MCF 10A (cell line): ENCODE measurements around the gene TMEM135. TPM values are rescaled to one million over a fixed set of nuclear protein-coding genes. Genes with fewer than 3 reads are reported as not detected.
"Not testable (repeated sequence)": the region's sequence is repeated elsewhere in the genome, so short reads cannot be mapped to it uniquely, and the experiment has no call there.

Experiments
- BruUV-seq: library from RNA; stranded (reverse); fragments of 400-500 nt; replicated peaks from 2 replicates; lab custom pipeline; 2021; lab: Mats Ljungman, UMichigan
- CTCF ChIA-PET: fragments of 300-600 bp; sonication (Branson Sonifier 250); formaldehyde crosslinking; extraction: SDS; loops from one replicate; lab custom pipeline; 2021; ENCODE audit warnings: antibody characterized with exemption, inconsistent platforms; lab: Yijun Ruan, JAX
- POLR2A ChIA-PET: fragments of 300-600, 350-650 bp; sonication (Branson Sonifier 250); formaldehyde crosslinking; extraction: SDS; loops from one replicate; lab custom pipeline; 2020; ENCODE audit warnings: antibody characterized with exemption, inconsistent platforms; lab: Yijun Ruan, JAX
- DNase-seq: peaks from one replicate; pipeline ENCODE4 v3.0.0-alpha.2; 2018; ENCODE audit not compliant: unreplicated experiment
- H3K27ac Mint-ChIP-seq: one replicate; pipeline ENCODE4 v1.8.0; 2022; ENCODE audit warnings: mild to moderate bottlenecking, low read depth, mixed read lengths; ENCODE audit not compliant: unreplicated experiment
- H3K27me3 Mint-ChIP-seq: one replicate; pipeline ENCODE4 v1.8.0; 2022; ENCODE audit warnings: mixed read lengths; ENCODE audit not compliant: insufficient read depth, unreplicated experiment
- H3K36me3 Mint-ChIP-seq: one replicate; pipeline ENCODE4 v1.8.0; 2022; ENCODE audit warnings: mild to moderate bottlenecking, moderate library complexity, mixed read lengths; ENCODE audit not compliant: insufficient read depth, unreplicated experiment
- H3K4me1 Mint-ChIP-seq: one replicate; pipeline ENCODE4 v1.8.0; 2022; ENCODE audit warnings: mixed read lengths; ENCODE audit not compliant: insufficient read depth, unreplicated experiment
- H3K4me3 Mint-ChIP-seq: one replicate; pipeline ENCODE4 v1.8.0; 2022; ENCODE audit warnings: mild to moderate bottlenecking, moderate library complexity, mixed read lengths; ENCODE audit not compliant: unreplicated experiment
- H3K9me3 Mint-ChIP-seq: one replicate; pipeline ENCODE4 v1.8.0; 2022; ENCODE audit warnings: mixed read lengths; ENCODE audit not compliant: unreplicated experiment
- CTCF ChIP-seq: fragments of 200-600 bp; IDR thresholded peaks from one replicate; pipeline ENCODE4 v1.8.0; 2022; ENCODE audit warnings: antibody characterized with exemption, mild to moderate bottlenecking; ENCODE audit not compliant: unreplicated experiment
- intact Hi-C: fragments of 100-400 bp; cut with micrococcal nuclease; formaldehyde crosslinking; loops from 2 replicates; pipeline ENCODE4 v1.14.1; 2022
- total RNA-seq: library from RNA; stranded (reverse); gene quantifications from 2 replicates; pipeline ENCODE4 v1.2.3, GENCODE V29; 2022

Gene TMEM135
- total RNA-seq, 1 experiment from 2014 or later, result 10.7 TPM

GRCh38 chr11:87187930-87188329 is 150.2 kb downstream of the TMEM135 start:
- Mint-ChIP-seq H3K36me3 (no peaks in the 10 kb centered on the region), H3K27me3 (no peaks in the 10 kb centered on the region), H3K9me3 (no peaks in the 10 kb centered on the region), H3K4me3 (no peak overlapping the region), H3K27ac (no peak overlapping the region), H3K4me1 (no peaks in the 10 kb centered on the region)
- ChIA-PET CTCF (no interaction called here), POLR2A (no interaction called here)
- no peak for DNase-seq
- no TSS peak for BruUV-seq
- TF ChIP-seq CTCF, result no peak
- intact Hi-C loops, result no loop called here

- BruUV-seq, H3K4me1 Mint-ChIP-seq, H3K9me3 Mint-ChIP-seq, DNase-seq, H3K27me3 Mint-ChIP-seq, intact Hi-C loops, POLR2A ChIA-PET, CTCF ChIA-PET, H3K36me3 Mint-ChIP-seq, H3K4me3 Mint-ChIP-seq, H3K27ac Mint-ChIP-seq: not testable (repeated sequence)
These were observed 150.7 kb downstream of the TMEM135 start for GRCh38 chr11:87188396-87188795.

GRCh38 chr11:87188921-87189320 is 151.2 kb downstream of the TMEM135 start:
- POLR2A ChIA-PET, result interaction anchor here (0.7 kb wide), 1 partner anchor 19 kb away, joined by 4 read pairs; no protein-coding TSS in a partner anchor
- BruUV-seq, intact Hi-C loops, H3K4me3 Mint-ChIP-seq, H3K36me3 Mint-ChIP-seq, H3K9me3 Mint-ChIP-seq, H3K4me1 Mint-ChIP-seq, H3K27ac Mint-ChIP-seq, H3K27me3 Mint-ChIP-seq, DNase-seq: not testable (repeated sequence)
- CTCF ChIA-PET, result interaction anchor here (0.7 kb wide), 1 partner anchor 150 kb away, joined by 4 read pairs; no protein-coding TSS in a partner anchor

GRCh38 chr11:87190071-87190470 is 152.3 kb downstream of the TMEM135 start:
- no peaks in the 10 kb centered on the region for H3K9me3 Mint-ChIP-seq
- ChIA-PET POLR2A (interaction anchor here (0.7 kb wide), 2 partner anchors 8 to 11 kb away, joined by 3 read pairs; no protein-coding TSS in a partner anchor), CTCF (no interaction called here)
- no TSS peak for BruUV-seq
- no peak overlapping the region for H3K27ac Mint-ChIP-seq
- TF ChIP-seq CTCF, result no peak
- DNase-seq, result no peak
- H3K27me3 Mint-ChIP-seq, result no peaks in the 10 kb centered on the region
- no peak overlapping the region for H3K4me3 Mint-ChIP-seq
- intact Hi-C loops, result no loop called here
- H3K36me3 Mint-ChIP-seq, result no peaks in the 10 kb centered on the region
- no peaks in the 10 kb centered on the region for H3K4me1 Mint-ChIP-seq

GRCh38 chr11:87193756-87194470 is 156.2 kb downstream of the TMEM135 start:
- POLR2A ChIA-PET, result interaction anchor here (0.7 kb wide), 1 partner anchor 1322 kb away, joined by 3 read pairs; no protein-coding TSS in a partner anchor
- no TSS peak for BruUV-seq
- intact Hi-C loops, result no loop called here
- H3K9me3 Mint-ChIP-seq, result no peaks in the 10 kb centered on the region
- no peak for DNase-seq
- no peaks in the 10 kb centered on the region for H3K27me3 Mint-ChIP-seq
- peaks cover 7% of the 10 kb centered on the region for H3K4me1 Mint-ChIP-seq
- H3K4me3 Mint-ChIP-seq, result no peak overlapping the region
- CTCF ChIA-PET, result interaction anchor here (0.7 kb wide), 1 partner anchor 85 kb away, joined by 3 read pairs; no protein-coding TSS in a partner anchor
- no peaks in the 10 kb centered on the region for H3K36me3 Mint-ChIP-seq
- no peak overlapping the region for H3K27ac Mint-ChIP-seq
- TF ChIP-seq CTCF, result no peak
